Frontal cortex (tissue), 4 donors: ENCODE data around the gene PFKFB2. TPM values are rescaled to one million over a fixed set of nuclear protein-coding genes. Genes with fewer than 3 reads are reported as not detected.
"Not testable (repeated sequence)": the region's sequence is repeated elsewhere in the genome, so short reads cannot be mapped to it uniquely, and the experiment has no call there.

ENCODE experiments used
- DNase-seq, 2 donors: peaks; one replicate each; pipeline ENCODE4 v3.0.0; 2012; ENCODE audit warnings: low spot score in 2 of 2
- FAIRE-seq: peaks from 2 replicates; lab custom pipeline; 2012; peaks lifted over from hg19 to GRCh38; lab: Jason Lieb, UNC
- total RNA-seq: library from RNA; depleted of rRNA; stranded (reverse); fragments of >200 nt; gene quantifications from one replicate; pipeline ENCODE4 v1.2.3, GENCODE V29; 2014
- donor health status: control.
- donor health status: control.
- donor health status: control.

Gene PFKFB2
- total RNA-seq, 1 donor from 2014 or later = 9.4 TPM

DNA sequence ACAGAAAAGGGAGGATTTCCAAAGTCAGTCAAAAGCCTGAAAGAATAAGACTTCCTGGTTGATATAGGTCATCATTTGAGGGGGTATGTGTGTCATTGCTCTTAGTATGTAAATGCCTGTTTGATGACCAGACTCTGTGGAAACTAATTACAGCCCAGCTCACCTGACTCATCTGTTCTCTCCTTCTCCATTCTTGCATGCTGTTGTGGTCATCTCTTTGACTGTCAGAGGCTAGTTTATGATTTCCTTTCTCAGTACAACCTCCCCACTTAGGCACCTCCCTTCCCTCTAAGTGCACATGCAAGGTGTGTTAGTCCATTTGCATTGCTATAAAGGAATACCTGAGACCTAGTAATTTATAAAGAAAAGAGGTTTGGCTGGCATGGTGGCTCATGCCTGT, 18.1 kb upstream of the PFKFB2 start:
- FAIRE-seq (no peak), DNase-seq (no peak)

DNA sequence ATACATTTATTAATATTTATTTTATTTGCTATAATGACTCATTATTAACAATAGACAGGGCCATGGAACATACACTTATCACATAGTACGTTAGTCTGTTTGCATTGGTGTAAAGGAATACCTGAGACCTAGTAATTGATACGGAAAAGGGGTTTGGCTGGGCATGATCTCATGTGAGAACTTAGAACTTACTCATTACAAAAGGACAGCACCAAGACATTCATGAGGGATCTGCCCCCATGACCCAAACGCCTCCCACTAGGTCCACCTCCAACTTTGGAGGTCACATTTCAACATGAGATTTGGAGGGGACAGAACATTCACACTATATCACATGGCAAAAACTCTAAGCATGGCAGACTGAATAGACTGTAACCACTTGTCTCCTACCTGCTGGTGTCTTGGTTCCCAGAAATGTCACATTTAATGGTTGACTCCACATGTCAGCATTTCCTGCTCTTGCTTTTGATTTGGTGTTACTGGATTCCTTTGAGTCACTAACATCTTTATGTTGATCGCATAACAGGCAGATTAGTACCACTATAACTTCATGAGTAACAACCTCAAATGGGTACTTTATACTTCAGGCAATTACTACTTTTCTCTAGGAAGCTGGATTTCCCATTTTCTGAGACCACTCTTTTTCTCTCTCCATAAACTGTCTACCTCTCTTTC, 17.1 kb upstream of the PFKFB2 start:
- no peak for DNase-seq
- no peak for FAIRE-seq

DNA sequence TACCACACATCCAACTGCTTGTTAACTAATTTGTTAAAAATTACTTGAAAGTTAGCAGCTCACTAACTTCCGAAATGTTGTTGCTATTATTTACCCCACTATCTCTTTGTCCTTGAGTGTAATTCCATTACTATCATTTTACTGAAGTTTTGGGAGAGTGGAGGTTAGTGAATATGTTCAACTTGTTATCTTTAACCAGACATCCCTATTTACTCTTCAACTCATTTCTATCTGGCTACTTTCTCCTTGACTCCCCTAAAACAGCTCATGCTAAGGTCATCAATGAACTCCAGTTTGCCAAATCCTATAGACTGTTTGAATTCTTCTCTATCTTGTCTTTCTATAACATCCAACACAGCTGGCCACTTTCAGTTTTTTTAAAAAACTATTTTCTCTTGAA, 16.2 kb upstream of the PFKFB2 start:
- no peak for DNase-seq
- FAIRE-seq = no peak

DNA sequence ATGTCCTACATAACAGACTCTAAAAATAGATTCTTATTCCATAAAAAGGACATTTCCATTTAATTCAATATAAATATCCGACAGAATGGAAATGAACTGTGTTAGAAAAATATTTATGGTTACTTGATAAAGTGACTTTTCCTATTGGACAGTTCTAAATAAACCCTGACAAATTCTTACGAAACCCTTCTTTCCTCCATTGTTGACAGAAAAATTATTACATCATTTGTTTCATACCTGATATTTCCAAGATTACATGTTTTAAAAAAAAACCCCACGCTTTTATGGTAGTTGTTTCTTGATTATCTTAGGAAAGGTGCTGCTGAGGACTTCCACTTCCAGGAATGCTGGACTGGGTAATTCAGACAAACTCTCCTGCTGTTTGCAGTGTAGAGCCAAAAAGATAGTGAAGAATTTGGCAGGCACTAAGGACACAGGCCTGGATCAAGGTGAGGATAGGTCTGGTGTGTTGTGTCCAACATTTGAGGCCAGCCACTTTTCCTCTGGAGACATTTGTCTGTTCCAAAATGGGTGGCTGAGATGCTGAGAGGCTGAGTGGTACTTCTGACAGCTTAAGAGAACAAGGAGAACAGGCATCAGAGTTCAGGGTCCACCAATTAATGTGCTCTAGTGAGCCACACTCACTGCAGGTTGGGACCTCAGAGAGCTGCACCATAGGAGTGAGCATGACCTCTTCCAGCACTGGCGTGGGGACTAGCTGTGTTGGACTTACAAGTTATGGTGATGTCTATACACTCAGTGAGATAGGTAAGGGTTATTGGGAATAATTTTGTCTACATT, 13.5 kb upstream of the PFKFB2 start:
- DNase-seq = no peak
- FAIRE-seq = no peak

DNA sequence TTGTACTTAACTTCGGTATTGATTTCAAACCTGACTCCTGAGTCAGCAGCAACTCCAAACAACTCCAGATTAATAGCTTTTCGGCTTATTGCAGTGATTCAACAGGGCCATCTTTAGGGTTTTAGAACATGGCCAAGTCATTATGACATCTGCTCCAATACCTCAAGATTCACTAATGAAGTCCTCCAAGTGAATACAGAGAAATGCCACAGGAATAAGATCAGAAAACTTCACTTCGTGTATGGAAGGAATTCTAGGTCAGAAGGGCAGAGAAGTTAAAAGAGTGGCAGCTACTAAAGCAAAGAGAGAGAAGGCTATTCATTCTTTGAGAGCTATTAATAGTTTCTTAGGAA, 12.9 kb upstream of the PFKFB2 start:
- DNase-seq (no peak), FAIRE-seq (no peak)

DNA sequence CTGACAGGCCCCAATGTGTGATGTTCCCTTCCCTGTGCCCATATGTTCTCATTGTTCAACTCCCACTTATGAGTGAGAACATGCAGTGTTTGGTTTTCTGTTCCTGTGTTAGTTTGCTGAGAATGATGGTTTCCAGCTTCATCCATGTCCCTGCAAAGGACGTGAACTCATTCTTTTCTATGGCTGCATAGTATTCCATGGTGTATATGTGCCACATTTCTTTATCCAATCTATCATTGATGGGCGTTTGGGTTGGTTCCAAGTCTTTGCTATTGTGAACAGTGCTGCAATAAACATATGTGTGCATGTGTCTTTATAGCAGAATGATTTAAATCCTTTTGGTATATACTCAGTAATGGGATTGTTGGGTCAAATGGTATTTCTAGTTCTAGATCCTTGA, 11.7 kb upstream of the PFKFB2 start:
- FAIRE-seq, DNase-seq: not testable (repeated sequence)

DNA sequence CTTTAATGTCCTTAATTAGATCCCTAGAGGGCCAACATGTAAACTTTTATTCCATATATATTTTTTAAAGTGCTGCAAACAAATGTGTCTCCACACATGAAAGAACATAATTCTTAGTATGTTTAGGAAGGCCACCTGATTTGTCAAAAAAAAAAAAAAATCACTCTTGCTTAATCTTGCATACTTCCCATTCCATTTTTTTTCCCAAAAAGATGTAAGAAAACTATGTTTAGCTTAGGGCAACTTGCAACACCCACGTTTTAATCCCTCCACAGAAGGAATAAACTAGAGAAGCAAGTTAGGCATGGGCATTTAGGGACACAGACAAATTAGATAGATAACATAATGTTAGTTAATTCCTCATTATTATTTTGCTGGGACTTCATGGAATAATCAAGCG, 7.6 kb upstream of the PFKFB2 start:
- no peak for FAIRE-seq
- no peak for DNase-seq

DNA sequence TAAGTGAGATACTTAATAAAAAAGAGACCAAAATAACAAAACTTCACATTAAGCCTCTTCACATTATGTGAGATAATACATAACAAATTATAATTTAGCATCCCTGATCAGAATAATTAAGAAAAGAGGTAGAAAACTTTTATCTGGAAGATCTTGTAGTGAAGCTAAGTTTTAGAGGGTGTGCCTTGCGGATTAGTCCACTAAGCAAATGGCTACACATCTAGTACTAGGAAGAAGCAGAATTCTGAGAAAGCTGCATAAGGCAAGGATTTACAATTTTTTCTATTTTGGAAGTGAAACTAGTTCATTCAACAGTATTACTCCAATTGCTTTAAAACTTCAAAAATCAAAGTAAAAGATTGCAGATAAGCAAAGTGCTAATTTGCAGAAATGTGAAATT, 5.6 kb upstream of the PFKFB2 start:
- FAIRE-seq (no peak), DNase-seq (no peak)

DNA sequence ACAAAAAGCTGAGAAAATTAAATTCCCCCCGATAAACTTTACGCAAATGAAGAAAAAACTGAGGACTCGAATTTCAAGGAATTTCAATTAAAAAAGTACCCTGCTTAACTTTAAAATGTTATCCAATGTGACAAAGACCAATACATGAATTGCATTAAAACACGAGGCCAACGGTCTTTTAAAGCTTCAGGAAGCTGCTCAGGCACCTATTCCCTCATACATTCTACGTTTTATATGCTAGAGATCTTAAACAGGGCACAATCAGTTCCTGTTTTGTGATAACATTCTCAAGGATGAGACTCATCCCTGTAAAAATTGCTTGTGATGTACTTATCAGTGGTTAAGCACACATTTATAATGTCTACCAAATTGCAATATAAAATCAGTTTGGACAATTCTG, 5.0 kb upstream of the PFKFB2 start:
- FAIRE-seq (no peak), DNase-seq (no peak)

DNA sequence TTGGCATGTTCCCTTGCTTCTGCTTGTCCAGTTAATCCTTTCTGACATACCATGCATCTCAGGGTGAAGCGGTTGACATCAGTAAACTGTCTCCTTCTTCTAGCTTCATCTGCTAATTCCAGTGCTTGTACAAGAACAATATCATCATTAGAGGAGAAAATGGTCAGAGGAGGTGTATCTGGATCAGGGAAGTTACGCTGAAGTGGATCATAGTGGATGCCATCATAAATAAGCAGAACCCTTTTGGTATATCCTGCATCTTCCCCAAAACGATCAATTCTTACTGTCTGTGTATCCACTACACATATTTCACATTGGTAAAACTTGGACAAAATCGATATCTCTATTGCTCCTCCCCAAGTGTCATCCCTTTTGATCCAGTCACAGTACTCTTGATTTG, 4.0 kb upstream of the PFKFB2 start:
- DNase-seq (no peak), FAIRE-seq (no peak)

DNA sequence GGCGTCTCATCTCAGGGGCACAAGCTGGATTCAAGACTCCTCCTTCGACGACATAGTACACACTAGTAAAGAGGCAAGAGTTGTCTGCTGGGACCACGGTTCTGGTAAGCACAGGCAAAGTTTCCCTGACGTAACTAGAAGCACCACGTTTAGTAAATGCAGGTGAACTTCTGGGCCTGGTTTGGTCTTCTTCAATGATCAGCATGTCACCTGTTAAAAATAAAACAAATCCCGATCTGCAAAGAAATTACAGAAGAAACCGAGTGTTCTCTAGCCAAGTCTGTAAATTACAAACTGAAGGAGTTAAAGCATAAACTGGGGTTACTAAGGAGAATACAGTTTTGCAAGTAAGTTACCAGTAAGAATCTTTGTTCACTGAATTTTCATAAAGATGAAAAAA, 3.6 kb upstream of the PFKFB2 start:
- DNase-seq (no peak), FAIRE-seq (no peak)

DNA sequence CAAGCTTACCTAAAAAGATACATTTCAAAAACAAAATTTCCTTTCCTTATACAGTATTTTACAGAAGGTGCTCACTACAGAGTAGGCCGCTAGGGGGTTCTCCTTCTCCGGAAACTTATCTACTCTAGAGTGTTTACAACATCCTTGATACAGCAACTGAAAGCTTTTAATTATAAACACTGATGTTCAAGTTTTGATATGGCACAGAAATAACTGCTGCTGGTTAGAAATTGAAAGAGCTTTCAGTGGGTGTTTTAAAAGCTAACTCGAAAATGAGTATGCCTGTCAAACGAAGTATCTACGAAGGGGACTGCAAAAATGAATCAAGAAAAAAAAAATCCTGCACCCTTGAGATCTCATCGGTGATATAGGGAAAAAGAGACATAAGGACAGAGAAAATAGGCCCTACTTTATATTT, 3.1 kb upstream of the PFKFB2 start:
- DNase-seq (peak; percentile 32 to 54), FAIRE-seq (no peak)

DNA sequence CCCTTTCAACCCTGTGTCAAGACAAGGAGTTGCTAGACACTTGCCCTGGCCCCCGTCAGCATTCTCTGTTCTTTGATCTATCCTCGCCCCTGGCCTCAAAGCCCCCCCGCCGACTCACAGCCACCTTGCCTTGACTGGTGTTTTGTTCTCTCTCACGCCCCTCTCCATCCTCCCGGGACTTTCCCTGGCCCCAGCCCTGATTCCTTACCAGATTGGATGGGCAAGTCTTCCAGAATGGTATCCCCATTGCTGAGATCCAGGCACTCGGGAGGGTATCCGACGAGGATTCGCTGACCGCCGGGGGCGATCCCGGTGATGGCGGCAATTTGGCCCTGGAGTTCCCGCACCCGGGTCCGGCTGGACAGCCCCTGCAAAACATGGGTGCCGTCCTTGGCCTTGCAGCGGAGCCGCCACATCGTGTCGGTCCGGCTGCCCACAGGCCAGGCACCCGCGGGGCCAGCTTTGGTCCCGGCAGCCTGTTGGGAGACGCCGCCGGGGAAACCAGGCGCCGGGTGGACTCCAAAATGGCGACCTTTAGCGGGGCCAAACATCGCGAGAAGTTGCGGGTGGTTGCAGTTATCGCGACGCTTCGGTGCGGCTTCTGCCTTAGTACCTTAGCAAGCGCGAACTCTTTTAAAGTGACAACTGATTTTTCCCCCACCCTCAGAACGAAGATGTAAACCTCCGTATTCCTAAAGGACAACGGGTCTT, 2.4 kb upstream of the PFKFB2 start:
- FAIRE-seq = no peak
- DNase-seq = peak; percentile 69 to 82

DNA sequence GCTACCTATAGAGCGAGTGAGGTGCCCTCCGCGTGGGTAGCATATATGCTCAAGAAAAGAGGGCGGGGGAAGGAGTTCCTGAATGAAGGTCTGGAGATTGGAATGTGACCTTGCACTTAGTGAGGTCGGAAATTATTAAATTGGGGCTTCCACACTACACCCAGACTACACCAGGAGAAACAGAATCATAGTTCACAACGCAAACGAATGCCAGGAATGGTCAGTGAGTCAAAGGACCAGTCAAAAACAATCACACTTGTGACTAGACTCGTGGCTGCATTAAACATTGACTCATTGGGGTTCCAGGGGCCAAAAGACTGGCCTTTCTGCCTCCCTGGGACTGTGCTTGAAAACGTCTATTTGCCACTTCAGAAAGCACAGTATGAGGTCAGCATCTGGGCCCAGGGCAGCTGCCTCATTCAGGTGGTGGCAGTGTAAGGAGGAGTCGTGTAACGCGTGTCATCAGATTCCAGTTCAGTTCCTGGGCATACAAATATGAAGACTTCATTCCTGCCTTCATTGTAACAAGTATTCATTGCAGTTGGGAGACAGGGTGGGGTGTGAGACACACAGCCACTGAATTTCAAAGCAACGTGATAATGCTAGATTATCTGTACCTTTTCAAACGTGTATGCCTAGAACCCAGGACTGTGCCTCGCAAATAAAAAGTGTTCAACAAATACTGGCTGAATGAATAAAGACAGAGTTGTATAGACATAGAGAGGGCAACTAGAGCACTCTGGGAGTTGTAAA, 1.7 kb upstream of the PFKFB2 start, which contains the start of gene YOD1:
Gene YOD1 (minus strand): TSS at position 18 of the 753 bp plus-strand sequence. CDS start 178 bp downstream, outside the sequence.
- DNase-seq = peak in 1 of 2 donors; percentile 28
- no peak for FAIRE-seq

DNA sequence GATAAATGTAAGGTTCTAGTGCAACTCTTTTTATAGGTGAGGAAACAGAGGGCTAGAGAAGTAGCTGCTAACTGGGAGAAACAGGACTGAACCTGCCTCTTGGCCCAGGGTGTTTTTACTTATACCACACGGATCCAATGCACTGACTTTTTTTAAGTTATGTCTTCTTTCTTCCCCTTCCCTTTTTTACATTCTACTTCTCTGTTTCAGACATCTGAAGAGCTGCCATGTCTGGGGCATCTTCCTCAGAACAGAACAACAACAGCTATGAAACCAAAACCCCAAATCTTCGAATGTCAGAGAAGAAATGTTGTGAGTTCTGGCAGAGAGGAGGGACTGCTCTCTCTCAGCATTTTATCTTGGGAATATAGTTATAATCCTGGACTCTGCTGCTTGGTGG, 1.4 kb downstream of the PFKFB2 start:
- no peak for DNase-seq
- no peak for FAIRE-seq

DNA sequence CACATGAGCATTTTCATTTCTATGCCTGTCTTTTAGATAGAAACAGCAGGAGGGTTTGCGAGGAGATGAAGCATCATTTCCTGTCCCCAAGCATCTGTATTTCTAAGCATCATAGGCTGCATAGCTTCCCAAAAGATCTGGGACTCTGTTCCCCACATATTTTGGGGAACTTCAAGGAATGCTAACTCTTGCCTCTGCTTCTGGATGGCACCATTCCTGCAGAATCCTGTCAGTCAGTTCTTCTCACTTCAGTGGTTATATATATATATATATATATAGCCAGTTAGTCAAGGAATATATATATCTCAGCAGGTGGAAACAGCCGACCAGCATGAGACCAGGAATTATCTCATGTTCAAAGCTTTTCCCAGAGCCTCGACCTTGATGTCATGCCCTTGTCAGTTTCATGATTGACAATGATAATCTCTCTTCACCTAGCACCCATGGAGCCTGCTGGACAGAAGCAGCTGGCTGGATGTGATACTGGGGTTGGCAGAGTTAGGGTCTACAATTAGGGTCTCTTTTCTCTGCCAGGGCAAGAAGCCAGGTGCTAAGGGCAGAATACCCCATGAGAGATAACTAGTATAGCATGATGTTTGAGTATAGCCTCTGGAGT, 2.4 kb downstream of the PFKFB2 start:
- FAIRE-seq = no peak
- no peak for DNase-seq

DNA sequence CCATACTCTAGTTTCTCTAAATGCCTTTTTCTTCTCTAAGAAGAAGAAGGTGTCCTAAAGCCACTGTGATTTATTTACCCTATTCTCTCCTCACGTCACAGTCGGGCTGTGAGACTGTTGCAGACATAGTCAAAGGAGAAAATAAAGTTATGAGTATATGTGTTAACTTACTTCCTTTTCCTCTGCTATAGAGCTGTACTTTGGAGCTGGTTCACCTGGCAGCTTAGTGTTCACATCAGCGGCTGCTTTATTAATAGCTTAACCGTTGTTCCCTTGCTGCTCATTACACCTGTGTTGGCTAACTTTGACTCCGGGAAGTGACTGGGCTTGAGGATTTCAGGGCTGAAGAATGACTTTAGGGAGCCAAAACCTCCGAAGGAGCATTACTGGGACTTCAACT, 3.6 kb downstream of the PFKFB2 start:
- DNase-seq = no peak
- no peak for FAIRE-seq

DNA sequence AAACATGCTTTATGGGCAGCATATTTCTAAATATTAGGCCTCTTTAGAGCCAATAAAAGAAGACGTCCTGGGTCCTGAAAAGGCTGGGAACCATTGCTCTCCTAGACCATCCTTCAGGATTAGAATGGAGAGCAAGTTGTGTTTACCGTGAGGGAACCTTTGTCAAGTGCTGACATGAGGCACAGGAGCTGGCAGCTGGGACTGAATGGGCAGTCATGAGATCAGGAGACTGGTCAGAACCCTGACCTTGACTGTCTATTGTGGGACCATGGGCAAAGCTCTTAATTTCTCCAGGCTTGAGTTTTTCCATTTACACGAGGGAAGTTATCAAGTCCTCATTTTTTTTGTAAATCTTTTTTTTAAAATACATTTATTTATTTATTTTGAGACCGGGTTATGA, 5.2 kb downstream of the PFKFB2 start:
- no peak for DNase-seq
- FAIRE-seq = no peak

DNA sequence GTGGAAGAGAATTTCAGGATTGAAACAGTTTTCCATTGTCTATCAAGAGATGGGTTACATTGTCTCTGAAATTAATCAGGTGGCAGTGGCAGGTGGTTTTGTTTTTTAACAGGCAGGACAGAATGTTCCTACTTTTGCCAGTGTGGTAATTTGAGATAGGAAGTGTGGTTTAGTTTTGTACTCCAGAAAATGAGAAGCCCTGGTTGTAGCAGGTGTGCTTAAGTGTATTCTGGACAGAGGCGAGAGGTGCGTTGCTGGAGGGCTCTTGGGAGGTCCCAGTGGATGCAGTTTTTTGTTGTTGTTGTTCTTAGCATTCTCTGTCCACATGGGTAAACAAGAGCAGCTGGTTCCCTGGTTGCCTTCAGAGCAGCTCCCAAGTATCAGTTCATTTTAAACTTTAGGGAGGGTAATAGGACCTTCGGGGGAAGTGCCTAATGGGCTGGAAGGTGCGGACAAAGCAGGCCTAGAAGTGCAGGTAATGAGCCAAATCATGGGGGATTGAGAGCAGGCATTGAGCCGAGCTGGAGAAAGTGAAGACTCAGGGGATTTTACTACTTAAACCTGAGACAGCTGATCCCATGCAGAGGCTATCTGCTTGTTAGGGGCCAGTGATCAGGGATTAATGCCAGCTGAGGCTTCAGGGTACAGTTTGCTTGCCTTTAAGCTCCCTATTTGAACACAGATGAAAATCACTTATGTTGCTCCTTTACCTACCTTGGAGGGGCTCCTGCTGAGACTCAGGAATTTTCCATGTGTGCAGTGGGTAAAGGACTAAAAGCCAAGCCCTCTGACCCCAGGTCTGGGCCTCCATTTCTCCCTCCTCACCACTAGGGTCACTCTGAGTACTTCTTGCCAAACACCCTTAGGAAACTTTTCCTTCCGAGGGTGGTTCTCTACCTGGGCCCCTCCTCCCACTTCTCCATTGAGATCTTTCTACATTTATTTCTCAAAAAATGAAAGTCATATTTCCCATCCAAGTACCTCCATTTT, 6.1 kb downstream of the PFKFB2 start:
- FAIRE-seq = no peak
- DNase-seq = no peak
